Left cardiac atrium (tissue), 4 donors: ENCODE results near the gene SYT13. TPM values are rescaled to one million over a fixed set of nuclear protein-coding genes. Genes with fewer than 3 reads are reported as not detected.

Experiments
- ATAC-seq, 2 donors: fragments of 200-7000 bp; cut with Tn5 transposase; one replicate each; pipeline ENCODE4 v1.9.1; 2020; ENCODE audit warnings: mild to moderate bottlenecking in 2 of 2, moderate library complexity in 2 of 2
- DNase-seq: peaks from one replicate; pipeline ENCODE4 v3.0.0-alpha.2; 2020
- intact Hi-C, 2 donors: fragments of 100-400 bp; cut with DNase I; formaldehyde crosslinking; loops; one replicate each; pipeline versions ENCODE4 v1.14.1 to v1.15.1; 2022 to 2023
- total RNA-seq, 2 donors: library from RNA; stranded (reverse); fragmentation: NEBNext Ultra II Directional; extraction: Animal tissue kit (Norgen Biotek cat#: 25700); gene quantifications; one replicate each; pipeline ENCODE4 v1.2.1, GENCODE V29; 2021
- donor health status: DM: no; HTN: yes; CAD: no.
- donor health status: DM: no; HTN: yes; CAD: no; lungs with severe emphysema.
- donor health status: DM: yes; HTN: yes; CAD: no.
- donor health status: Dilated cardiomyopathy.

The SYT13 gene
- total RNA-seq, 2 donors from 2014 or later: 9.0 to 12.1 TPM

- ATAC-seq (no peak), DNase-seq (no peak)
- intact Hi-C loops: no loop called here
These were observed 32.9 kb upstream of the SYT13 start for GRCh38 chr11:45319077-45319476.

GRCh38 chr11:45318516-45318915 is 32.4 kb upstream of the SYT13 start:
- DNase-seq: no peak
- intact Hi-C loops: no loop called here
- ATAC-seq: no peak

- no peak for DNase-seq
- intact Hi-C loops: no loop called here
- no peak for ATAC-seq
These were observed 30.1 kb upstream of the SYT13 start for GRCh38 chr11:45316258-45316657.

- ATAC-seq (no peak), DNase-seq (no peak)
- intact Hi-C loops: no loop called here
These were observed 28.8 kb upstream of the SYT13 start for GRCh38 chr11:45314900-45315299.

GRCh38 chr11:45313171-45313865 is 27.2 kb upstream of the SYT13 start:
- ATAC-seq (peak in 1 of 2 donors; percentile 76), DNase-seq (no peak)
- intact Hi-C loops: no loop called here

- DNase-seq (no peak), ATAC-seq (no peak)
- intact Hi-C loops: no loop called here
These were observed 19.9 kb upstream of the SYT13 start for GRCh38 chr11:45305874-45306623.

- no peak for DNase-seq
- intact Hi-C loops: no loop called here
These were observed 18.8 kb upstream of the SYT13 start for GRCh38 chr11:45304992-45305335.

GRCh38 chr11:45304111-45304991 is 18.2 kb upstream of the SYT13 start:
- ATAC-seq: no peak
- no peak for DNase-seq
- intact Hi-C loops: no loop called here

More at GRCh38 chr11:45304992-45305335, 18.8 kb upstream of the SYT13 start:
- no peak for ATAC-seq

- no peak for ATAC-seq
- no peak for DNase-seq
- intact Hi-C loops: no loop called here
These were observed 17.2 kb upstream of the SYT13 start for GRCh38 chr11:45303316-45303715.

- intact Hi-C loops: no loop called here
- no peak for DNase-seq
- no peak for ATAC-seq
These were observed 15.6 kb upstream of the SYT13 start for GRCh38 chr11:45301537-45302246.

- DNase-seq (no peak), ATAC-seq (no peak)
- intact Hi-C loops: no loop called here
These were observed 14.6 kb upstream of the SYT13 start for GRCh38 chr11:45300715-45301114.

GRCh38 chr11:45298718-45299117 is 12.6 kb upstream of the SYT13 start:
- intact Hi-C loops: loop anchor here in 1 of 2 donors (5.0 to 10.0 kb wide), 2 partner anchors 94 to 186 kb away; no protein-coding TSS in a partner anchor
- DNase-seq: no peak
- ATAC-seq: no peak

GRCh38 chr11:45296075-45296474 is 9.9 kb upstream of the SYT13 start:
- intact Hi-C loops: loop anchor here in 1 of 2 donors (5.0 to 10.0 kb wide), 2 partner anchors 91 to 184 kb away; no protein-coding TSS in a partner anchor

GRCh38 chr11:45294499-45294898 is 8.4 kb upstream of the SYT13 start:
- intact Hi-C loops: loop anchor here in 1 of 2 donors (10.0 kb wide), 1 partner anchor 90 kb away; no protein-coding TSS in a partner anchor
- no peak for DNase-seq
- ATAC-seq: no peak

More at GRCh38 chr11:45296075-45296474, 9.9 kb upstream of the SYT13 start:
- DNase-seq (no peak), ATAC-seq (no peak)

GRCh38 chr11:45293566-45294192 is 7.5 kb upstream of the SYT13 start:
- ATAC-seq (peak; percentile 91 to 92), DNase-seq (peak; percentile 81)
- intact Hi-C loops: loop anchor here (2.0 to 10.0 kb wide), 2 partner anchors 89 to 183 kb away; no protein-coding TSS in a partner anchor

- DNase-seq (no peak), ATAC-seq (no peak)
- intact Hi-C loops: loop anchor here in 1 of 2 donors (10.0 kb wide), 1 partner anchor 86 kb away; no protein-coding TSS in a partner anchor
These were observed 4.4 kb upstream of the SYT13 start for GRCh38 chr11:45290586-45290985.

- ATAC-seq (no peak), DNase-seq (no peak)
- intact Hi-C loops: no loop called here
These were observed 3.2 kb upstream of the SYT13 start for GRCh38 chr11:45289369-45289768.

GRCh38 chr11:45288339-45288738 is 2.2 kb upstream of the SYT13 start:
- intact Hi-C loops: no loop called here
- ATAC-seq (no peak), DNase-seq (no peak)
